CD4-positive, alpha-beta T cell (primary cell): ENCODE data around the gene NELFB. TPM values are rescaled to one million over a fixed set of nuclear protein-coding genes. Genes with fewer than 3 reads are reported as not detected.

Source experiments
- ATAC-seq: fragments of 200-7000 bp; cut with Tn5 transposase; one replicate; pipeline ENCODE4 v1.10.0; 2022; ENCODE audit warnings: mild to moderate bottlenecking; ENCODE audit not compliant: poor library complexity
- CTCF ChIA-PET: fragments of 350-600 bp; sonication (Branson Sonifier 250); formaldehyde crosslinking; loops from one replicate; lab custom pipeline; 2021; ENCODE audit warnings: antibody characterized with exemption, inconsistent platforms; lab: Charles Lee
- POLR2A ChIA-PET: fragments of 350-600 bp; sonication (Branson Sonifier 250); formaldehyde crosslinking; loops from one replicate; lab custom pipeline; 2021; ENCODE audit warnings: antibody characterized with exemption, inconsistent platforms; lab: Charles Lee
- DNase-seq, 14 experiments: peaks; one replicate each; pipeline ENCODE4 v3.0.0-alpha.2; 2013 to 2020; ENCODE audit warnings: mixed read lengths in 2 of 14
- H3K27ac ChIP-seq, 2 donors: one replicate each; pipeline versions ENCODE4 v1.5.1 to v1.7.0; 2013; ENCODE audit warnings: low read length in 2 of 2, low read depth in 1 of 2, mild to moderate bottlenecking in 1 of 2
- H3K27me3 ChIP-seq, 2 experiments: 1 replicate in 1 of 2; 2 replicates in 1 of 2; pipeline versions ENCODE4 v1.6.1 to v1.7.0; 2013; ENCODE audit warnings: low read length in 2 of 2, control low read depth in 1 of 2, mild to moderate bottlenecking in 1 of 2, moderate library complexity in 1 of 2; ENCODE audit not compliant: insufficient read depth in 2 of 2, control insufficient read depth in 1 of 2
- H3K36me3 ChIP-seq: one replicate; pipeline ENCODE4 v1.6.1; 2013; ENCODE audit warnings: low read length, control low read depth; ENCODE audit not compliant: insufficient read depth
- H3K4me1 ChIP-seq: one replicate; pipeline ENCODE4 v1.6.1; 2013; ENCODE audit warnings: low read length, control low read depth; ENCODE audit not compliant: insufficient read depth
- H3K4me3 ChIP-seq: one replicate; pipeline ENCODE4 v1.5.1; 2013; ENCODE audit warnings: mild to moderate bottlenecking, low read length, moderate library complexity
- H3K9me3 ChIP-seq, 2 experiments: 1 replicate in 1 of 2; 2 replicates in 1 of 2; pipeline versions ENCODE4 v1.6.1 to v1.7.0; 2013; ENCODE audit warnings: low read length in 2 of 2, mild to moderate bottlenecking in 2 of 2, control low read depth in 1 of 2, moderate library complexity in 1 of 2; ENCODE audit not compliant: control insufficient read depth in 1 of 2, insufficient read depth in 1 of 2
- H3K27ac Mint-ChIP-seq: one replicate; pipeline ENCODE4 v1.8.0; 2020; ENCODE audit warnings: mixed read lengths
- H3K27me3 Mint-ChIP-seq: one replicate; pipeline ENCODE4 v1.8.0; 2021; ENCODE audit warnings: mixed read lengths
- H3K36me3 Mint-ChIP-seq: one replicate; pipeline ENCODE4 v1.8.0; 2021; ENCODE audit warnings: low read depth, mixed read lengths
- H3K4me1 Mint-ChIP-seq: one replicate; pipeline ENCODE4 v1.8.0; 2021; ENCODE audit warnings: low read depth, mixed read lengths
- H3K4me3 Mint-ChIP-seq: one replicate; pipeline ENCODE4 v1.8.0; 2020; ENCODE audit warnings: mild to moderate bottlenecking, mixed read lengths
- H3K9me3 Mint-ChIP-seq: one replicate; pipeline ENCODE4 v1.8.0; 2020; ENCODE audit warnings: mixed read lengths
- CTCF ChIP-seq: fragments of 200-600 bp; IDR thresholded peaks from one replicate; pipeline ENCODE4 v1.8.0; 2022; ENCODE audit warnings: antibody characterized with exemption, mild to moderate bottlenecking
- intact Hi-C, 2 experiments: fragments of 100-400 bp; cut with DNase I in 1 of 2; cut with micrococcal nuclease in 1 of 2; formaldehyde crosslinking; loops; one replicate each; pipeline versions ENCODE4 v1.15.1 to v1.9.0; 2023 to 2025; cut with DNase I, micrococcal nuclease
- total RNA-seq, 174 experiments: library from RNA in 2 of 174; stranded (reverse) in 2 of 174; gene quantifications; one replicate each; pipeline ENCODE4 v1.2.3 and lab custom pipeline; 2021 to 2026

Gene NELFB
- total RNA-seq, 2 experiments from 2014 or later = 20.7 to 21.2 TPM

- Histone ChIP-seq H3K36me3 (peaks cover 10% of the 10 kb centered on the region), H3K27me3 (peaks cover 9 to 11% of the 10 kb centered on the region in 2 experiments), H3K9me3 (no peaks in the 10 kb centered on the region), H3K27ac (no peak within 1 kb of the TSS), H3K4me3 (peak within 1 kb of the TSS; percentile 70), H3K4me1 (peaks cover 28% of the 10 kb centered on the region)
- DNase-seq (peak in 4 of 14 experiments; percentile 44 to 66 (median 59)), ATAC-seq (peak; percentile 65)
- Mint-ChIP-seq H3K36me3 (no peaks in the 10 kb centered on the region), H3K27me3 (peaks cover 12% of the 10 kb centered on the region), H3K9me3 (no peaks in the 10 kb centered on the region), H3K27ac (no peak within 1 kb of the TSS), H3K4me1 (peaks cover 15% of the 10 kb centered on the region), H3K4me3 (peak within 1 kb of the TSS; percentile 62)
- ChIA-PET CTCF (no interaction called here), POLR2A (interaction anchor here (0.5 to 2.0 kb wide), 4 partner anchors 12 to 37 kb away, joined by 3 to 6 read pairs (median 4); partner anchors contain the start of genes NRARP and TUBB4B)
- no peak for TF ChIP-seq CTCF
- intact Hi-C loops = no loop called here
Measured at GRCh38 chr9:137277329-137278041, 22.4 kb downstream of the NELFB start, which contains the start of gene TOR4A. TOR4A (plus strand) TSS chr9:137277726; CDS start chr9:137278690, 964 bp downstream.

DNA sequence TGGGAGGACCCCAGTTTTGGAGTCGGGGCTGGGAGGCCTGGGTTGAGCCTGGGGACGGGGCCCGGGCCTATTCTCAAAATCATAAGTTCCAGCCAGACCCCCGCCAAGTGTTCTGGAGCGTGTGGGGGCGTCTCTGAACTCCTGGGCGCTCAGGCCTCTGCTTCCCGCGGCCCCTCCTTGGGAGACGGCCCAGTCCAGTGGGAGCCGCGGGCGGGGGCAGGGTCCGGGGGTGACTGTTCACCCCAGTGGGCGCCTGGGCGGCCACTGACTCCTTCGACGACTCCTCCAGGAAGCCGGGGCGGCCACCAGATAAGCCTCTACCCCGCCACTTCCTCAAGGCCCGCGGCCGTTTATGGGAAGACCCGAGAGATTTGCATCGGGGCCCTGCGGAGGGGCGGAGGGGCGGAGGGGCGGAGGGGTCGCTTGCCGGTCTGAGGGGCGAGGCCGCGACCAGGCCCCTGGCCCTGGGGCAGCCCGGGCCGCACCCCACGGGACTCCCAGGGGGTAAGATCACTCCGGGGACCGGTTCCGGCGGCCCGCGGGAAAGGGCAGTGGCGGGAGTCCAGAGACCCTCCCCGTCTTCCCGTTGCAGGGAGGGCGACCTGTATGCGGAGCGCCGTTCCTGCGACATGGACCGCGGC is 23.1 kb downstream of the NELFB start:
- no peaks in the 10 kb centered on the region for H3K9me3 Mint-ChIP-seq
- ATAC-seq (peak; percentile 12), DNase-seq (peak in 2 of 14 experiments; percentile 32 to 47)
- POLR2A ChIA-PET = interaction anchor here (0.5 to 2.0 kb wide), 3 partner anchors 13 to 37 kb away, joined by 3 to 6 read pairs (median 6); partner anchors contain the start of genes NRARP and TUBB4B
- H3K36me3 Mint-ChIP-seq = no peaks in the 10 kb centered on the region
- H3K27me3 Mint-ChIP-seq = peaks cover 18% of the 10 kb centered on the region
- no peak overlapping the region for H3K27ac Mint-ChIP-seq
- Histone ChIP-seq H3K4me3 (peak overlapping the region; percentile 70), H3K36me3 (peaks cover 7% of the 10 kb centered on the region), H3K27me3 (peaks cover 9 to 11% of the 10 kb centered on the region in 2 experiments), H3K4me1 (peaks cover 28% of the 10 kb centered on the region), H3K9me3 (no peaks in the 10 kb centered on the region), H3K27ac (no peak overlapping the region)
- CTCF ChIA-PET = no interaction called here
- intact Hi-C loops = no loop called here
- H3K4me1 Mint-ChIP-seq = peaks cover 15% of the 10 kb centered on the region
- H3K4me3 Mint-ChIP-seq = no peak overlapping the region
- TF ChIP-seq CTCF = no peak

DNA sequence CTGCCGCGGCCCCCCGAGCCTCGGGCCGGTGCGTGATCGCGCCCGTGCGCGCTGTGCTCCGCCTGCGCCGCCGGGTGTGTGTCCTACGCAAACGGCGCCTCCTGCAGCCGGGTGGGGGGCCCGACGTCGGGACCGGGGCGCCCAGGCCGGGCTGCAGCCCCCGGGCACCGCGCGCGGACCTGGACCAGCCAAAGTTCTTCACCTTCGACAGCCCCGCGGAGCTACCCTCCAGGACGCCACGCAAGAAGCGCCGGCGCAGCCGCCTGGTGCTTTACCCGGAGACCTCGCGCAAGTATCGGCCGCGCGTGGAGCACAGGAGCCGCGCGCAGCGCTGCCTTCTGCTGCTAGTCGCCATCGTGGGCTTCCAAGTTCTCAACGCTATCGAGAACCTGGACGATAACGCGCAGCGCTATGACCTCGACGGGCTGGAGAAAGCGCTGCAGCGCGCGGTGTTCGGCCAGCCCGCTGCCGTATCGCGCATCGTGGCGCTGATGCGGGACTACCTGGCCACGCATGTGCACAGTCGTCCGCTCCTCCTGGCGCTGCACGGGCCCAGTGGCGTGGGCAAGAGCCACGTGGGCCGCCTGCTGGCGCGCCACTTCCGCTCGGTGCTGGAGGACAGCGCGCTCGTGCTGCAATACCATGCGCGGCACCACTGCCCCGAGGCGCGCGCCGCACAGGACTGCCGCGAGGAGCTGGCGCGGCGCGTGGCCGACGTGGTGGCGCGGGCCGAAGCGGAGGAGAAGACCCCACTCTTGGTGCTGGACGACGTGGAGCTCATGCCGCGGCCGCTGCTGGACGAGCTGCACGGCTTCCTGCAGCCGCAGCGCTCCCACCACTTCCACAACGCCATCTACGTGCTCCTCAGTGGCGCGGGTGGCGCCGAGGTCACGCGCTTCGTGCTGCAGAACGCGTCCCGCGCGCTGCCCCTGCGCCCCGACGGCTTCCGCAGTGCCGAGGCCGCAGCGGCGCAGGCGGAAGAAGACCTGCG is 23.9 kb downstream of the NELFB start:
- DNase-seq (peak in 1 of 14 experiments; percentile 25), ATAC-seq (no peak)
- Histone ChIP-seq H3K4me1 (peaks cover 28% of the 10 kb centered on the region), H3K27me3 (peaks cover 9 to 11% of the 10 kb centered on the region in 2 experiments), H3K9me3 (no peaks in the 10 kb centered on the region), H3K4me3 (no peak overlapping the region), H3K36me3 (no peaks in the 10 kb centered on the region), H3K27ac (no peak overlapping the region)
- ChIA-PET CTCF (no interaction called here), POLR2A (no interaction called here)
- H3K27ac Mint-ChIP-seq = no peak overlapping the region
- no peaks in the 10 kb centered on the region for H3K9me3 Mint-ChIP-seq
- TF ChIP-seq CTCF = no peak
- intact Hi-C loops = no loop called here
- no peaks in the 10 kb centered on the region for H3K36me3 Mint-ChIP-seq
- H3K27me3 Mint-ChIP-seq = peaks cover 18% of the 10 kb centered on the region
- peaks cover 15% of the 10 kb centered on the region for H3K4me1 Mint-ChIP-seq
- H3K4me3 Mint-ChIP-seq = no peak overlapping the region
